ENCODE measurements around the gene AK8. TPM values are rescaled to one million over a fixed set of nuclear protein-coding genes. Genes with fewer than 3 reads are reported as not detected.

The AK8 gene
- polyA plus RNA-seq, 1 of the 3 experiments (the other 2 are of a cell fraction): 0.77 TPM

DNA sequence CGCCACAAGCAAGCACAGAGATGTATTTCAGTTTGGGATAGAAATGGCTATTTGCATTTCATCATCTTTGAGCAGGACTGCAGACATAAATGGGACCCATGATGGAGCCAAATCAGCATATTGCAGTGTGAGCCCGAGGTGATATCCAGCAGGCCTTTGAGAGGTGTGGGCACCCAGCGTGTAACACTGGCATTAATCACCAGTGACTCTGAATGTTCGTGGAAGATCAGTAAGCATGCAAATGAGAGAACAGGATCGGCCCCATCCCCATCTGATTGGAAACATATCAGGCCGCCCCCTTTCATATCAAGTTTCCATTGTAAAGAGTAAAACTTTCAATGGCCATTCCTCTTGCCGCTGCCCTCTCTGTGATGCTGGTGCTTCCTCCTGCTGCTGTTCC lies 123.8 kb downstream of the AK8 start:
- Histone ChIP-seq H3K9me3 (no peaks in the 10 kb centered on the region), H3F3A (replicated peaks; ENCODE audit: insufficient read depth) (no peaks in the 10 kb centered on the region), H3K27me3 (ENCODE audit: insufficient read depth) (no peaks in the 10 kb centered on the region; the same call in 1 of the 2 replicates), H2AFZ (ENCODE audit: low read depth) (no peak overlapping the region), H3K9me2 (no peaks in the 10 kb centered on the region), H3K4me2 (no peak overlapping the region), H3K9ac (no peak overlapping the region), H3K4me3 (ENCODE audit: low read depth in 2 of 2, low read length in 1 of 2) (no peak overlapping the region), H3K4me1 (ENCODE audit: control insufficient read depth in 1 of 2, insufficient read depth in 2 of 2, low read depth in 1 of 2, low read length in 1 of 2) (peaks cover 0 to 10% of the 10 kb centered on the region in 2 experiments; a peak in 1 of 4 replicates), H3K27ac (ENCODE audit: low read depth in 2 of 2, low read length in 1 of 2) (no peak overlapping the region), H3K79me2 (ENCODE audit: insufficient read depth) (no peaks in the 10 kb centered on the region), H4K20me1 (ENCODE audit: insufficient read depth) (no peaks in the 10 kb centered on the region), H3K36me3 (replicated peaks in 1 of 2; ENCODE audit: control insufficient read depth in 1 of 2, insufficient read depth in 2 of 2, low read length in 1 of 2) (no peaks in the 10 kb centered on the region)
- 59% methylated on average over 7 of the region's 7 CpGs for WGBS (ENCODE audit: low lambda C conversion rate)
- no peak for DNase-seq
- POLR2A ChIA-PET: no interaction called here
- CTCF ChIA-PET: no interaction called here
- TF ChIP-seq CTCF (IDR thresholded peaks at IDR 0.05) (no peak), REST (IDR thresholded peaks at IDR 0.05; ENCODE audit: low read depth, low read length) (no peak), TCF12 (IDR thresholded peaks at IDR 0.05) (no peak), IRF3 (IDR thresholded peaks at IDR 0.05; ENCODE audit: low read depth, low read length) (no peak)

DNA sequence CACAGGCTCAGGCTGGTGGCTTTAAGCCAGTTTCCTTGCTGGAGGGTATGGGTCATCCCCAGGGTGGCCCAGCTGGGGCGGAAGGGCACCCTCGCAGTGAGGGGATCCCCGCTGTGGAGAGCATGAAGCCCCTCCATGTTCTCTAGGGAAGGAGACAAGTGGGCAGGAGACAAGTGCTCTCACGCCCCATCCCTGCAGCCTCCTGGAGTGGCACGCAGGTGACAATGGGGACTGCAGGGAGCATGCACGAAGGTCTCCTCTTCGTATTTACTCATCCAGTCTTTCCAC lies 124.5 kb downstream of the AK8 start:
- Histone ChIP-seq H3K9me2 (no peaks in the 10 kb centered on the region), H3K9ac (no peak overlapping the region), H3K36me3 (replicated peaks in 1 of 2; ENCODE audit: control insufficient read depth in 1 of 2, insufficient read depth in 2 of 2, low read length in 1 of 2) (no peaks in the 10 kb centered on the region), H3K4me3 (ENCODE audit: low read depth in 2 of 2, low read length in 1 of 2) (no peak overlapping the region), H3F3A (replicated peaks; ENCODE audit: insufficient read depth) (no peaks in the 10 kb centered on the region), H3K27ac (ENCODE audit: low read depth in 2 of 2, low read length in 1 of 2) (no peak overlapping the region), H3K9me3 (no peaks in the 10 kb centered on the region), H4K20me1 (ENCODE audit: insufficient read depth) (no peaks in the 10 kb centered on the region), H3K27me3 (ENCODE audit: insufficient read depth) (no peaks in the 10 kb centered on the region; the same call in 1 of the 2 replicates), H3K79me2 (ENCODE audit: insufficient read depth) (no peaks in the 10 kb centered on the region), H3K4me1 (ENCODE audit: control insufficient read depth in 1 of 2, insufficient read depth in 2 of 2, low read depth in 1 of 2, low read length in 1 of 2) (peaks cover 0 to 10% of the 10 kb centered on the region in 2 experiments; a peak in 1 of 4 replicates), H2AFZ (ENCODE audit: low read depth) (no peak overlapping the region), H3K4me2 (no peak overlapping the region)
- DNase-seq: no peak
- TF ChIP-seq EP300 (IDR thresholded peaks at IDR 0.05; ENCODE audit: borderline replicate concordance in 1 of 2, low read depth in 1 of 2, low read length in 1 of 2): no peak
- TF ChIP-seq YY1 (IDR thresholded peaks at IDR 0.05; ENCODE audit: low read depth): no peak
- no peak for TF ChIP-seq PBX3 (IDR thresholded peaks at IDR 0.05)
- no peak for TF ChIP-seq USF2 (IDR thresholded peaks at IDR 0.05; ENCODE audit: borderline replicate concordance, low read depth, low read length)
- TF ChIP-seq NRF1 (IDR thresholded peaks at IDR 0.05; ENCODE audit: low read depth, low read length): no peak
- 62% methylated on average over 6 of the region's 7 CpGs for WGBS (ENCODE audit: low lambda C conversion rate)
- ChIA-PET CTCF (no interaction called here), POLR2A (no interaction called here)
